H1 (cell line): Measurements from ENCODE around the gene TOR1AIP1. TPM values are rescaled to one million over a fixed set of nuclear protein-coding genes. Genes with fewer than 3 reads are reported as not detected.
A peak's percentile ranks its signal among the peaks of the same experiment; 100 is the strongest.

ENCODE experiments used
- CTCF ChIA-PET: fragments of 300-600 bp; sonication (Branson Sonifier 250); formaldehyde crosslinking; loops from one replicate; lab custom pipeline; 2021; ENCODE audit not compliant: partially characterized antibody; lab: Charles Lee
- POLR2A ChIA-PET: fragments of 300-600 bp; sonication (Branson Sonifier 250); formaldehyde crosslinking; loops from one replicate; lab custom pipeline; 2021; ENCODE audit warnings: inconsistent platforms; ENCODE audit not compliant: partially characterized antibody; lab: Charles Lee
- DNase-seq, 2 experiments: peaks; one replicate each; pipeline versions ENCODE4 v3.0.0 to v3.0.0-alpha.2; 2010 to 2022; ENCODE audit warnings: low spot score in 2 of 2, low read depth in 1 of 2, mixed read lengths in 1 of 2
- FAIRE-seq: peaks from 2 replicates; lab custom pipeline; 2011; peaks lifted over from hg19 to GRCh38; lab: Jason Lieb, UNC
- H2AFZ ChIP-seq: 2 replicates; pipeline ENCODE4 v1.8.1; 2012; ENCODE audit warnings: low read length, inconsistent platforms
- H2AK5ac ChIP-seq: 2 replicates; pipeline ENCODE4 v1.6.1; 2013; ENCODE audit warnings: low read depth, low read length
- H2BK120ac ChIP-seq: replicated peaks from 2 replicates; pipeline ENCODE3; 2013; ENCODE audit warnings: low read depth, low read length, inconsistent platforms
- H2BK12ac ChIP-seq: 2 replicates; pipeline ENCODE4 v1.6.1; 2013; ENCODE audit warnings: low read depth, low read length
- H2BK15ac ChIP-seq: 2 replicates; pipeline ENCODE4 v1.6.1; 2013; ENCODE audit warnings: low read length
- H2BK20ac ChIP-seq: 2 replicates; pipeline ENCODE4 v1.6.1; 2013; ENCODE audit warnings: low read length
- H2BK5ac ChIP-seq: 2 replicates; pipeline ENCODE4 v1.6.1; 2013; ENCODE audit warnings: low read depth, low read length
- H3K14ac ChIP-seq: 2 replicates; pipeline ENCODE4 v1.6.1; 2013; ENCODE audit warnings: inconsistent platforms; ENCODE audit not compliant: insufficient read length
- H3K18ac ChIP-seq: 2 replicates; pipeline ENCODE4 v1.6.1; 2013; ENCODE audit warnings: low read length; ENCODE audit errors: extremely low read depth
- H3K23ac ChIP-seq: 2 replicates; pipeline ENCODE4 v1.6.1; 2013; ENCODE audit warnings: inconsistent platforms; ENCODE audit not compliant: insufficient read length
- H3K23me2 ChIP-seq: 2 replicates; pipeline ENCODE4 v1.6.1; 2013; ENCODE audit warnings: low read depth, low read length
- H3K27ac ChIP-seq: 2 replicates; pipeline ENCODE4 v1.6.1; 2011; ENCODE audit warnings: low read depth, low read length, inconsistent platforms
- H3K27me3 ChIP-seq, 4 experiments: replicated peaks in 1 of 4; 1 replicate in 1 of 4; 2 replicates in 3 of 4; pipeline versions ENCODE4 v1.6.1 to v1.8.1; 2011 to 2013; ENCODE audit warnings: low read length in 3 of 4, mild to moderate bottlenecking in 3 of 4, inconsistent platforms in 2 of 4, mixed read lengths in 2 of 4, moderate library complexity in 1 of 4; ENCODE audit not compliant: control insufficient read depth in 3 of 4, insufficient read depth in 3 of 4; ENCODE audit errors: extremely low read depth in 1 of 4
- H3K36me3 ChIP-seq, 4 experiments: 2 replicates each; pipeline versions ENCODE4 v1.6.1 to v1.8.1; 2011 to 2013; ENCODE audit warnings: mild to moderate bottlenecking in 4 of 4, low read length in 3 of 4, moderate library complexity in 2 of 4, control low read depth in 1 of 4, inconsistent platforms in 1 of 4; ENCODE audit not compliant: insufficient read depth in 4 of 4, control insufficient read depth in 2 of 4
- H3K4ac ChIP-seq: replicated peaks from 2 replicates; pipeline ENCODE3; 2013; ENCODE audit warnings: low read length, low read depth, mixed read lengths, inconsistent platforms; ENCODE audit not compliant: insufficient read length
- H3K4me1 ChIP-seq, 4 experiments: replicated peaks in 1 of 4; 1 replicate in 1 of 4; 2 replicates in 3 of 4; pipeline versions ENCODE4 v1.6.1 to v1.8.1; 2011 to 2013; ENCODE audit warnings: low read length in 3 of 4, inconsistent platforms in 2 of 4, mixed read lengths in 1 of 4; ENCODE audit not compliant: insufficient read depth in 4 of 4, control insufficient read depth in 3 of 4
- H3K4me2 ChIP-seq, 2 experiments: 2 replicates each; pipeline versions ENCODE4 v1.6.1 to v1.8.1; 2011 to 2013; ENCODE audit warnings: low read depth in 2 of 2, low read length in 2 of 2, control low read depth in 1 of 2, inconsistent platforms in 1 of 2, mild to moderate bottlenecking in 1 of 2; ENCODE audit not compliant: insufficient read depth in 1 of 2
- H3K4me3 ChIP-seq, 4 experiments: fragments of 200-600, 300-600 bp in 1 of 4; sonication (generic), shearing (Covaris generic), sonication (Bioruptor Twin) in 1 of 4; 2 replicates each; pipeline versions ENCODE4 v1.5.1 to v1.8.1; 2011 to 2016; ENCODE audit warnings: low read length in 4 of 4, low read depth in 3 of 4, control low read depth in 2 of 4, inconsistent platforms in 2 of 4, mild to moderate bottlenecking in 2 of 4, mixed read lengths in 1 of 4, moderate library complexity in 1 of 4; ENCODE audit not compliant: insufficient read depth in 2 of 4; ENCODE audit errors: extremely low read depth in 1 of 4
- H3K56ac ChIP-seq: replicated peaks from 2 replicates; pipeline ENCODE3; 2013; ENCODE audit warnings: low read depth, mild to moderate bottlenecking, mixed read lengths, low read length, inconsistent platforms; ENCODE audit not compliant: insufficient read length
- H3K79me1 ChIP-seq: 2 replicates; pipeline ENCODE4 v1.6.1; 2013; ENCODE audit warnings: low read depth, low read length, control low read depth
- H3K79me2 ChIP-seq, 2 experiments: 2 replicates each; pipeline versions ENCODE4 v1.6.1 to v1.8.1; 2012 to 2013; ENCODE audit warnings: low read length in 2 of 2, mild to moderate bottlenecking in 2 of 2, inconsistent platforms in 1 of 2; ENCODE audit not compliant: insufficient read depth in 2 of 2, control insufficient read depth in 1 of 2
- H3K9ac ChIP-seq, 4 experiments: replicated peaks in 1 of 4; 1 replicate in 1 of 4; 2 replicates in 3 of 4; pipeline versions ENCODE4 v1.6.1 to v1.8.1; 2011 to 2013; ENCODE audit warnings: low read depth in 3 of 4, low read length in 3 of 4, control low read depth in 2 of 4, mild to moderate bottlenecking in 2 of 4, moderate library complexity in 2 of 4, inconsistent platforms in 1 of 4; ENCODE audit errors: extremely low read depth in 1 of 4
- H3K9me3 ChIP-seq, 2 experiments: 2 replicates each; pipeline versions ENCODE4 v1.6.1 to v1.8.1; 2012 to 2013; ENCODE audit warnings: mild to moderate bottlenecking in 2 of 2, moderate library complexity in 2 of 2, control low read depth in 1 of 2, inconsistent platforms in 1 of 2, low read depth in 1 of 2, low read length in 1 of 2, mixed read lengths in 1 of 2; ENCODE audit not compliant: insufficient read depth in 2 of 2
- H4K20me1 ChIP-seq, 2 experiments: replicated peaks in 1 of 2; 2 replicates each; pipeline versions ENCODE3 to v1.8.1; 2011 to 2013; ENCODE audit warnings: inconsistent platforms in 2 of 2, low read length in 2 of 2, mild to moderate bottlenecking in 1 of 2; ENCODE audit not compliant: insufficient read depth in 2 of 2, control insufficient read depth in 1 of 2
- H4K5ac ChIP-seq: 2 replicates; pipeline ENCODE4 v1.6.1; 2013; ENCODE audit warnings: low read length, low read depth, mixed read lengths, inconsistent platforms; ENCODE audit not compliant: insufficient read length
- H4K8ac ChIP-seq: 2 replicates; pipeline ENCODE4 v1.8.0; 2013; ENCODE audit warnings: mild to moderate bottlenecking, moderate library complexity, low read length, inconsistent platforms; ENCODE audit not compliant: insufficient read depth; ENCODE audit errors: extremely low read depth
- H4K91ac ChIP-seq: replicated peaks from 2 replicates; pipeline ENCODE3; 2013; ENCODE audit warnings: low read length, mixed read lengths, inconsistent platforms; ENCODE audit not compliant: insufficient read length
- CBX5 ChIP-seq: fragments of 300-800, 300-1000 bp; sonication (generic); IDR thresholded peaks from 2 replicates; pipeline ENCODE4 v1.7.1; 2016; ENCODE audit warnings: antibody characterized with exemption, low read length, low read depth
- CHD2 ChIP-seq: IDR thresholded peaks from 2 replicates; pipeline ENCODE4 v1.6.1; 2012; ENCODE audit warnings: low read length, improper control_type of control experiment
- GABPA ChIP-seq: IDR thresholded peaks from 2 replicates; pipeline ENCODE4 v1.6.1; 2011; ENCODE audit warnings: mild to moderate bottlenecking, low read length, moderate library complexity, borderline replicate concordance; ENCODE audit not compliant: insufficient read depth
- GTF2F1 ChIP-seq: IDR thresholded peaks from 2 replicates; pipeline ENCODE4 v1.6.1; 2012; ENCODE audit warnings: low read depth, low read length, improper control_type of control experiment, borderline replicate concordance
- HDAC6 ChIP-seq: IDR thresholded peaks from one replicate; pipeline ENCODE4 v1.7.1; 2012; ENCODE audit warnings: low read depth, mild to moderate bottlenecking, inconsistent platforms, low read length, moderate library complexity
- KDM1A ChIP-seq: fragments of 200-600, 300-600 bp; sonication (generic); IDR thresholded peaks from 2 replicates; pipeline ENCODE4 v1.7.1; 2016; ENCODE audit warnings: mild to moderate bottlenecking, low read length, borderline replicate concordance
- KDM4A ChIP-seq: IDR thresholded peaks from one replicate; pipeline ENCODE4 v1.7.1; 2012; ENCODE audit warnings: low read depth, mild to moderate bottlenecking, moderate library complexity, low read length, inconsistent platforms; ENCODE audit not compliant: severe bottlenecking
- KDM5A ChIP-seq: fragments of 200-600 bp; IDR thresholded peaks from 2 replicates; pipeline ENCODE4 v1.7.1; 2012; ENCODE audit warnings: mild to moderate bottlenecking, low read length, inconsistent platforms, mixed read lengths
- NRF1 ChIP-seq: IDR thresholded peaks from 2 replicates; pipeline ENCODE4 v1.6.1; 2011; ENCODE audit warnings: mild to moderate bottlenecking, low read depth, low read length, improper control_type of control experiment
- POLR2AphosphoS5 ChIP-seq: IDR thresholded peaks from 2 replicates; pipeline ENCODE4 v1.6.1; 2011; ENCODE audit warnings: low read depth, low read length
- RBBP5 ChIP-seq: IDR thresholded peaks from 2 replicates; pipeline ENCODE4 v1.7.1; 2012; ENCODE audit warnings: low read depth, mild to moderate bottlenecking, inconsistent platforms, low read length, moderate library complexity, borderline replicate concordance
- SIRT6 ChIP-seq: IDR thresholded peaks from one replicate; pipeline ENCODE4 v1.7.1; 2012; ENCODE audit warnings: low read length, inconsistent platforms
- SIX5 ChIP-seq: IDR thresholded peaks from 2 replicates; pipeline ENCODE4 v1.6.1; 2011; ENCODE audit warnings: mild to moderate bottlenecking, low read depth, low read length
- TEAD4 ChIP-seq: IDR thresholded peaks from 2 replicates; pipeline ENCODE4 v1.6.1; 2012; ENCODE audit warnings: low read depth, low read length, inconsistent platforms, mixed read lengths
- YY1 ChIP-seq: IDR thresholded peaks from 2 replicates; pipeline ENCODE4 v1.6.1; 2011; ENCODE audit warnings: low read depth, mild to moderate bottlenecking, low read length
- WGBS, 2 experiments: shearing (Covaris generic) in 1 of 2; methylation state at CpG; one replicate each; pipeline versions ENCODE4 v1.1.6 to v1.1.7; 2013 to 2015; ENCODE audit warnings: low lambda C conversion rate in 2 of 2, mixed read lengths in 2 of 2, inconsistent platforms in 1 of 2, low coverage in 1 of 2, missing lambda C conversion rate in 1 of 2; ENCODE audit not compliant: insufficient replicate concordance in 2 of 2, insufficient coverage in 1 of 2, insufficient read length in 1 of 2; ENCODE audit errors: extremely low coverage in 1 of 2, missing lambda C conversion rate in 1 of 2; 5-methylcytosine and 5-hydroxymethylcytosine counted together
- polyA plus RNA-seq, 7 experiments: library from polyadenylated mRNA; depleted of rRNA in 3 of 7; stranded (reverse) in 5 of 7; unstranded in 2 of 7; fragments of >200 nt in 5 of 7; fragments of 200-250 nt in 2 of 7; gene quantifications; 1 replicate in 5 of 7; 2 replicates in 1 of 7; 4 replicates in 1 of 7; pipeline versions ENCODE4 v1.2.1 to v1.2.3, GENCODE V29; 2011 to 2013; ENCODE audit warnings: missing spikeins in 2 of 7, mixed read lengths in 2 of 7
- total RNA-seq: library from RNA; stranded (reverse); fragmentation: NEBNext Ultra II Directional; extraction: Animal tissue kit (Norgen Biotek cat#: 25700); gene quantifications from 2 replicates; pipeline ENCODE4 v1.2.1, GENCODE V29; 2021

TOR1AIP1 gene
- total and polyA plus RNA-seq, 2 of the 8 experiments (the other 6 are each of a cell fraction or from before 2014, with no cell fraction given) = 5.7 to 22.8 TPM

DNA sequence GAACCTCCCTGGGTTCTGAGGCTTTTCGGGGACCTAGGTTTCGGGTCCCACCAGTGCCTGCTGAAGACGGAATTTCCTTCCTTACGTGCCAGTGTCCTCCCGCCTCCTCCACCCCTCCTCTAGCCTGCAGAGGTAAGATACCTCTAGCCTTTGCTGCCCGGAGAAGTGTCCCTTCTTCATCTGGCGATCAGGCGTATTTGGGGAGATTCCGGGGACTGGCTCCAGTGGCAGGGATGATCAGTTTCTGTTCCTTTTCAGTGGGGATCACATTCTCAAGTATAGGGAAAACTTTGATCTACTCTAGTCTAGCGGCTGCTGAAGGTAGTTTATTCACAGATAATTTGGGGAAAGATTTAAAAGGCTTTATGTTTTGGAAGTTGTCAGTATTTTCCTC is 73.2 kb downstream of the TOR1AIP1 start:
- Histone ChIP-seq H3K23me2 (peaks cover 8% of the 10 kb centered on the region), H3K79me1 (no peaks in the 10 kb centered on the region), H3K27me3 (no peaks in the 10 kb centered on the region), H2BK15ac (no peak overlapping the region), H2AK5ac (no peak overlapping the region), H3K4ac (no peak overlapping the region), H3K27ac (peak overlapping the region; percentile 85), H3K4me1 (peaks cover 0 to 4% (median 0%) of the 10 kb centered on the region in 4 experiments; a peak in 2 of 7 replicates), H4K5ac (no peak overlapping the region), H2BK5ac (peak overlapping the region; percentile 82; the same call in 1 of the 2 replicates), H4K20me1 (no peaks in the 10 kb centered on the region), H2AFZ (peak overlapping the region; percentile 6; the same call in 1 of the 2 replicates), H4K8ac (peak overlapping the region; percentile 96; the same call in 1 of the 2 replicates), H3K9ac (peak overlapping the region; percentile 73 to 92 (median 92)), H3K56ac (peak overlapping the region; percentile 40), H3K9me3 (no peaks in the 10 kb centered on the region), H3K23ac (no peak overlapping the region), H3K14ac (no peak overlapping the region), H3K36me3 (no peaks in the 10 kb centered on the region), H2BK120ac (no peak overlapping the region), H3K4me2 (peak overlapping the region; percentile 65 to 80), H4K91ac (no peak overlapping the region), H3K18ac (no peak overlapping the region), H2BK12ac (no peak overlapping the region), H3K79me2 (peaks cover 0 to 51% of the 10 kb centered on the region in 2 experiments; a peak in 3 of 4 replicates), H3K4me3 (peak overlapping the region; percentile 74 to 90 (median 83)), H2BK20ac (no peak overlapping the region)
- ChIA-PET POLR2A (interaction anchor here (1.1 to 2.9 kb wide), 4 partner anchors 11 to 73 kb away, joined by 3 to 16 read pairs (median 4); partner anchors contain the start of gene TOR1AIP1), CTCF (interaction anchor here (1.3 to 2.9 kb wide), 2 partner anchors 14 to 72 kb away, joined by 3 to 7 read pairs; no protein-coding TSS in a partner anchor)
- DNase-seq (no peak), FAIRE-seq (no peak)
- WGBS, 2 experiments = 3% methylated on average over 8 of the region's 10 CpGs; no CpG with 5 or more reads in 1 of the 2 experiments
- TF ChIP-seq KDM5A (no peak), HDAC6 (no peak), YY1 (no peak), CHD2 (no peak), GABPA (no peak), RBBP5 (no peak), NRF1 (no peak), TEAD4 (0 out of 2 replicates have a peak, but pooled peaks have one; percentile 21), KDM4A (peak; percentile 22), KDM1A (no peak), POLR2AphosphoS5 (peak; percentile 58; the same call in 1 of the 2 replicates), SIX5 (no peak), SIRT6 (no peak), CBX5 (no peak), GTF2F1 (no peak)
